Cortex of kidney (tissue), 1 donor: ENCODE data around the gene NDUFV3.
"Not testable (repeated sequence)": the region's sequence is repeated elsewhere in the genome, so short reads cannot be mapped to it uniquely, and the experiment has no call there.

ENCODE experiments used
- DNase-seq: peaks from one replicate; lab custom pipeline; 2025; lab: John Stamatoyannopoulos, UW

NDUFV3 gene

DNA sequence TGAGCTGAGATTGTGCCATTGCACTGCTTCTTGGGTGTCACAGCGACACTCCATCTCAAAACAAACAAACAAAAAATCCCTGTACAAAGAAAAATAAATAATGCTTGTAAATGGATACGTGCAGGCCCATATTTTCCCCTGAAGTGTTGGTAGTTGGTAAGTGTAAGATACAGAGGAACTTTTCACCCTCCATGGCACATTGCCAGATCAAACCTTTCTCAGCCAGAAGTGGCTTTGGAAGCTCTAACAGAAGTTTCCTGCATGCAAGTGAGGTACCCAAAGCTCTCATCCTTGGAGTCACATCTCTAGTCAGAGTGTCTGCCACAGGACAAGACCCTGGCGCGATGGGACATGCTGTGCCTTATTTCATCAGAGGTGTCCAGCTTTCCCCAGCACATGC lies 7.3 kb downstream of the NDUFV3 start:
- no peak for DNase-seq

DNA sequence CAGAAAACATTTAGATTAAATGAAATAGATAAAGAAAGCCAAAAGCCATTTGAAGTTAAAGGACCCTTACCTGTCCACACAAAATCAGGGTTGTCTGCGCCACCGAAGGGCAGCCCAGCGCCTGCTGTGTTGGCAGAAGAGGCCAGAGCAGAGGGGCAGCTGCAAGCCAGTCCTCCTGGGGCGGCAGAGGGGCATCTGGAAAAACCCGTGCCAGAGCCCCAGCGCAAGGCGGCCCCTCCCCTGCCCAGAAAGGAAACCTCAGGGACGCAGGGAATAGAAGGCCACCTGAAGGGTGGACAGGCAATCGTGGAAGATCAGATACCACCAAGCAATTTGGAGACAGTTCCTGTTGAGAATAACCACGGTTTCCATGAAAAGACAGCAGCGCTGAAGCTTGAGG lies 10.7 kb downstream of the NDUFV3 start:
- no peak for DNase-seq

DNA sequence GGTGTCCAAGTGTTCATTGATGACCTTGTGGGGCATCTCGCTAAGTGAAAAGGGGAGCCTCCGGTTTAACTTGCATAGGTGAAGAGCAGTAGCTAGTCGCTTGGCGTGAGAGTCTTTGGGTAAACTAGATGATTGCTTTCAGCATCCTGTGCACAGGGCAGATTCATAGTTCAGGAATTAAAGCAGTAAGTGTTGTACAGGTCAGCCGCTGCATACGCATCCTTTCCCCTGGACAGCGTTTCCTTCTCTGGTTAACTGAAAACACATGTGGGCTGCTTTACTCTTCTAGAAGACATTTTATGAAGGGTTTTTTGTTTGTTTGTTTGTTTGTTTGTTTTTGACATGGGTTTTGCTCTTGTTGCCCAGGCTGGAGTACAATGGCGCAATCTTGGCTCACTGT lies 12.1 kb downstream of the NDUFV3 start:
- no peak for DNase-seq

DNA sequence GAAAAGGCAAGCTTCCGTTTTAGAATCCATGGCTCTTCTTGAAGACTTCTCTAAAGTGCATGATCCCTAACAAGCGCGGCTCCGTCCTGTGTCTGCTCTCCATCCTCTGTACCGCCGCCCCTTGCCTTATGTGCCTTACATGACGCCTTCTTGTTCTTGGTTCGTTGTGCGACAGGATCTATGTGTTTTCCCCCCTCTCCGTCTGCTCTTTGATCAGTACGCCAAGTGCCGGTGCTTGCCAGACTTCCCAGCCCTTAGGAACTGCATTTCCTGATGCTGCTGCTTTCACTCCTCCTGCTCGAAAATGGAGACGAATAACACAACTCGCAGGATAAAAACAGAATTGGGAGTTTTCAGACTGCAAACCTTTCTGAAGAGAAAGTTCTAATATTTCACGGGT lies 13.1 kb downstream of the NDUFV3 start:
- no peak for DNase-seq

GRCh38 chr21:42908484-42908883 lies 15.4 kb downstream of the NDUFV3 start:
- not testable (repeated sequence) for DNase-seq

GRCh38 chr21:42911920-42912319 lies 18.8 kb downstream of the NDUFV3 start:
- not testable (repeated sequence) for DNase-seq

DNA sequence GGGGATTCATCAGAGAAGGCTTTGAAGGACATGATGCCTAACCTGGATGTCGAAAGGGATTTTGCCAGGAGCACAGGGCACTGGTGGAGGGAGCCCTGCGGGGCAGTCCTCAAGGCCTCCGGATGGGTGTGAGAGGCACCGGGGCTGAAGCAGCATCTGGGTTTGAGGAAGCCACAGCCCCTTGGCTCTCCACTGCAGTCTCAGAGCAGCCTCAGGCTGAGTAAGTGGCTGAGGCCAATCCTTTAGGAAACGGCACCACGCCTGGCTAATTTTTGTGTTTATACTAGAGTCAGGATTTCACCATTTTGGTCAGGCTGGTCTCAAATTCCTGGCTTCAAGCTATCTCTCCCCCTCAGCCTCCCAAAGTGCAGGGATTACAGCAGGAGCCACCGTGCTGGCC lies 20.4 kb downstream of the NDUFV3 start:
- DNase-seq = no peak

DNA sequence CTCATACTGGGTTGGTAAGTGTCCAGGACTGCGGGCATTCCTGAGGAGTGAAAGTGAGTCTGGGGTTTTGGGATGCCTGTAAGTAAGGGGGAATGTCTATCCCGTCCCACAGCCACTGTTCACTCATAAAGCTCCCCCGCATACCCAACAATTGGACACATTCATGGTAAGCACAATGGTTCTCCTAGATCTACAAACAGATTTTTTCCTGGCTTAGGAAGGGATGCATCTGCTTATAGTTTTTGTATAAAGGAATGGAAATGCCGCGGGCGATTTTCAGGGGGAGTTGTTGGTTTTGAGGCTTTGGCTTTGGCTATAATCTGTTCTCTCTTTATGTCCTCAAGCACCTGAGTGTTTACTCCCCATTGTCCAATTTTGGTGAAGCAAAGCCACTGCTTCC lies 25.2 kb downstream of the NDUFV3 start:
- no peak for DNase-seq

DNA sequence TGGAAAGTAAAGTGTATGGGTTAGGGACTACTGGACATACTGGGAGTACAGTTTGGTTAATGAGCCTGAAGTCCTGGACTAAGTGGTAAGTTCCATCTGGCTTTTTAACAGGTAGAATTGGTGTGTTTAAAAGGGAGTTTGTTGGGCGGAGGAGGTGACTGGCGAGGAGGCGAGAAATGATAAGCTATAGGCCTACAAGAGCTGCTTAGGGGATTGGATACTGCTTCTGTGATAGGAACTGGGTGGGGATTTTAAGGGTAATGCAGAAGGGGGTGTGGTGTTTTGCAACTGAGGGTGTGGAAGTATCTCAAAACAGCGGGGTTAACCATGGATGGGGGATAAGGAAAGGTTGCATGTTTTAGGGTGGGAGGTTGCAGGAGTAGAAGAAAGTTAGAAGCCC lies 28.8 kb downstream of the NDUFV3 start:
- no peak for DNase-seq

DNA sequence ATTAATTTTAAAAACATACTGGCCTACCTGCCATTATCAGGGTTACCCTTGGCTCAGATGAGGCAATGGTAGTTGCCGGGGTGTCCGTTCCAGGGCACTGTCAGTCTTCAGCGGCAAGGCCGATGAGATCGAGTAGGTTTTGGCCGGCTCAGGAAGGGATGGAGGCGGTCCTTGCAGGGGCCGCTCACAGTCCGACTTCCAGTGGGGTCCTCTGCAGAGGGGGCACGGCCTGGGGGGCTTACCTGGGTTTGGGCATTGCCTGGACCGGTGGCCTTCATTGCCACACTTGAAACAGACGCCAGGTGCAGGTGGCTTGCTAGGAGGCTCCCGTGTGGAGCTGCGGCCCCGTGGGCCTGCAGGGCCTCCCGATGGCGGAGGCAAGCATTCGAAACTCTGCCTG lies 29.8 kb downstream of the NDUFV3 start:
- DNase-seq = no peak

GRCh38 chr21:42923553-42924432 lies 30.7 kb downstream of the NDUFV3 start:
- no peak for DNase-seq

DNA sequence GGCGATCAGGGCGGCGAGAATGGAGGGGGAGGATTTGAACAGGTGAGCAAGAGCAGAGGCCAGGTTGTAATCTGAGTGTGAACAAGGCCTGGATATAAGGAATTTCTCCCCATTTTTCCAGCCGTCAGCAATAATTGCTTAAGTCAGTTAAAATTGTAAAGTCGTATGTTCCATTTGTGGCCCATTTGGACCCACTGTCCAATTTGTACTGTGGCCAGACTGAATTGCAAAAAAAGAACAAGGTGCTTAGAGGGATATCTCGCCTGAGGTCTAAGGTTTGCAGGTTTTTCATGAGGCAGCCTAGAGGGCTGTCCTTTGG lies 31.3 kb downstream of the NDUFV3 start:
- DNase-seq = no peak

GRCh38 chr21:42925114-42925926 lies 32.2 kb downstream of the NDUFV3 start, which contains the start of gene ERVH48-1:
TSS of gene ERVH48-1 (minus strand) at chr21:42925630. CDS start at chr21:42919006, 6,624 bp downstream.
- DNase-seq = no peak

DNA sequence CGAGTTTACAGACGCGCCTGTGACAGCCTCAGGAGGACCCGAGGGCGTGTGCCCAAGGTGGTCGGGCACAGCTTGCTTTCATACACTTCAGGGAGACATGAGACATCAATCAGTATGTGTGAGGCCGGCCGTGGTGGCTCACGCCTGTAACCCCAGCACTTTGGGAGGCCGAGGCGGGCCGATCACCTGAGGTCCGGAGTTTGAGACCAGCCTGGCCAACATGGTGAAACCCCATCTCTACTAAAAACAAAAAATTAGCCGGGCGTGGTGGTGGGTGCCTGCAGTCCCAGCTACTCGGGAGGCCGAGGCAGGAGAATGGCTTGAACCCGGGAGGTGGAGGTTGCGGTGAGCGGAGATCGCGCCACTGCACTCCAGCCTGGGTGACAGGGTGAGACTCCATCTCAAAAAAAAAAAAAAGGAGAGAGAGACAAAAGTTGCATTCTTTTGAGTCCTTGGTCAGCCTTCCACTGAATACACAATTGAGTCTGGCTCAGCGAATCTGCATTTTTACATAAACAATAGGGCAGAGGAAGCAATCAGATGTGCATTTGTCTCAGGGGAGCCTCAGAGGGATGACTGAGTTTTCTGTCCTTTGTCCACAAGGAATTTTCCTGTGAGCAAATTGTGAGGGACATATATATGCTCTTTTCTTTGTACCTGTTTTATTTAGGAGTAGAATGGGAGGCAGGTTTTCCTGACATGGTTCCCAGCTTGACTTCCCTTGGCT lies 34.5 kb downstream of the NDUFV3 start:
- not testable (repeated sequence) for DNase-seq

DNA sequence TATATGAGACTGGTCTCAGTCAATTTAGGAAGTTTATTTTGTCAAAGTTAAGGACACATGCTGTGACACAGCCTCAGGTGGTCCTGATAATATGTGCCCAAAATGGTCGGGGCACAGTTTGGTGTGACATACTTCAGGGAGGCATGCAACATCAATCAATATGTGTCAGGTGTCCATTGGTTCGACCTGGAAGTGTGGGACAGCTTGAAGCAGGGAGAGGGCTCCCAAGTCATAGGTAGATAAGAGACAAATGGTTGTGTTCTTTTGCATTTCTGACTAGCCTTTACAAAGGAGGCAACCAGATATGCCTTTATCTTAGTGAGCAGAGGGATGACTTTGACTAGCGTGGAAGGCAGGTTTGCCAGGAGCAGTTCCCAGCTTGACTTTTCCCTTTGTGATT lies 36.9 kb downstream of the NDUFV3 start:
- no peak for DNase-seq

GRCh38 chr21:42931560-42932235 lies 38.6 kb downstream of the NDUFV3 start:
- no peak for DNase-seq

- DNase-seq = not testable (repeated sequence)
Observed at GRCh38 chr21:42932378-42933136, 39.4 kb downstream of the NDUFV3 start.

DNA sequence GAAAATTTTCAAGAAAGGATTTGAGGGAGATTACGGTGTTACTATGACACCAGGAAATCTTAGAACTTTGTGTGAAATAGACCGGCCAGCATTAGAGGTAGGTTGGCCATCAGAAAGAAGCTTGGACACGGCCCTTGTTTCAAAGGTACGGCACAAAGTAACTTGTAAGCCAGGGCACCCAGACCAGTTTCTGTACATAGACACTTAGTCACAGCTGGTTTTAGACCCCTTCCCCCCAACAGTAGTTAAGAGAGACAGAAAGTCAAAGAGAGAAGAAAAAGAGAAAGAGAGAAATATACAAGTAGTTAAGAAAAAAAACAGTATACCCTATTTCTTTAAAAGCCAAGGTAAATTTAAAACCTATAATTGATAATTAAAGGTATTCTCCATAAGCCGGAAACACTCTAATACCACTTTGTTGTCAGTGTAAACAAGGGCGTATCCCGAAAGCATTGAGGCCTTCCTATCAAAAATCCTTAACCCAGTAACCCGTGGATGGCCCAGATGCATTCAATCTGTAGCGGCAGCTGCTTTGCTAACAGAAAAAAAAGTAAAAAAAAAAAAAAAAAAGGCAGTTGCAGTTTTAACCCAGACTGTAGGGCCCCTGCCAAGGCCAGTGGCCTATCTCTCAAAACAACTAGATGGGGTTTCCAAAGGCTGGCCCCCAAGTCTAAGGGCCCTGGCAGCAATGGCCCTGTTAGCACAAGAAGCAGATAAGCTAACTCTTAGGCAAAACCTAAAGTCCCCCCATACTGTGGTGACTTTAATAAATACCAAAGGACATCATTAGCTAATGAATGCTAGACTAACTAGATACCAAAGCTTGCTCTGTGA lies 40.2 kb downstream of the NDUFV3 start:
- DNase-seq = not testable (repeated sequence)

GRCh38 chr21:42933973-42934372 lies 40.9 kb downstream of the NDUFV3 start:
- DNase-seq = not testable (repeated sequence)

- not testable (repeated sequence) for DNase-seq
Observed at GRCh38 chr21:42936360-42936759, 43.3 kb downstream of the NDUFV3 start.
